OCI-M1 (cell line): Measurements from ENCODE around the gene FAM83E.
"Not testable (repeated sequence)": the region's sequence is repeated elsewhere in the genome, so short reads cannot be mapped to it uniquely, and the experiment has no call there.

Experiments used
- DNase-seq: peaks from one replicate; lab custom pipeline; 2025; lab: John Stamatoyannopoulos, UW

Gene FAM83E

DNA sequence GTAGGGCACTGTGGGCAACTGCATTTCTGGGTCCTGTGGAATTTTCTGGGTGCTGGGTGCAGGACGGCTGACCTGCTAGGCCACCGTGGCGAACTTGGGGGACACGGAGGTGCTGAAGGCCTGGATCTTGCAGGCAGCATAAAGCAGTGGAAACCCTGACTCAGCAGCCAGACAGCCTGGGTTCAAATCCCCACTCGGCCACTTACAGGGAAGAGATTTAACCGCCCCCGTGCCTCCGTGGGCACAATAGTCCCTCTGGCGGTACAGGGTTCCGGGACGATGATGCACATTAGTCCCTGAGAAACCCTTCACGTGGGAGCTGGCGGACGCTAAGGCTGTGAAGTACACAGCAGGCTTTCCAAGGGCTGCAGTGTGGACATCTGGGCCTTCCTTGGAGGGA is 3.0 kb downstream of the FAM83E start:
- no peak for DNase-seq

DNA sequence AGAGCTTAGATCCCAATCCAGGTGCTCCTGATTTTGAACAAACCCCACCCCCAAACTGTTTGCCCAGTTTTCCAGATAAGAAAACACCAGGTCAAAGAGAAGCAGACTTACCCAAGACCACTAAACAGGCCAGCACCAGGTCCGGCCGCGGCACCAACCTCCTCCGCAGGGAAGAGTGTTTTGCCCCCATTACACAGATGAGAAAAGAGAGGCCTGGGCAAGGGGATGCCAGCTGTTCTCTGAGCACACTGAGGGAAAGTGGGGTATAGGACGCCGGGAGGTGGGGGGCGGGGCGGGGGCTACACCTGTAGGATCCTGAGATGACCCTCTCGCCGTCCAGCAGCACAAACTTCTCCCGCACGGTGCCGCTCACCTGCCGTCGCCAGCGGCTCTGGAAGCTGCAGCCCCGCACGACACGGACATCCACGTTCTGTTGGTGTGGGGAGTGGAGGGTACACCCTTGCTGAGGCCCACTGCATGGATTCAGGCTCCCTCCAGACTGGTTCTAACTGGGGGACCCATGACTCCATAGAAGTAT is 5.2 kb downstream of the FAM83E start:
- no peak for DNase-seq

- DNase-seq, result peak; percentile 81
Observed at GRCh38 chr19:48608798-48609263, 6.0 kb downstream of the FAM83E start.

DNA sequence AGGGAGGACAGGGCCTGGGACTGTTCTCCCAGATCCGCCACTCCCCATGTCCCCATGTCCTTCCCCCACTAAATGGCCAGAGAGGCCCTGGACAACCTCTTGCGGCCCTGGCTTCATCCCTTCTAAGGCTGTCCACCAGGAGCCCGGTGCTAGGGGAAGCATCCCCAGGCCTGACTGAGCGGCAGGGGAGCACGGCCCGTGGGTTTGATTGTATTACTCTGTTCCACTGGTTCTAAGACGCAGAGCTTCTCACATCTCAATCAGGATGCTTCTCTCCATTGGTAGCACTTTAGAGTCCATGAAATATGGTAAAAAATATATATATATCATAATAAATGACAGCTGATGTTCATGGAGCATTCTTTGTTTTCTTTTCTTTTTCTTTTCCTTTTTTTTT is 7.5 kb downstream of the FAM83E start:
- DNase-seq, result no peak

DNA sequence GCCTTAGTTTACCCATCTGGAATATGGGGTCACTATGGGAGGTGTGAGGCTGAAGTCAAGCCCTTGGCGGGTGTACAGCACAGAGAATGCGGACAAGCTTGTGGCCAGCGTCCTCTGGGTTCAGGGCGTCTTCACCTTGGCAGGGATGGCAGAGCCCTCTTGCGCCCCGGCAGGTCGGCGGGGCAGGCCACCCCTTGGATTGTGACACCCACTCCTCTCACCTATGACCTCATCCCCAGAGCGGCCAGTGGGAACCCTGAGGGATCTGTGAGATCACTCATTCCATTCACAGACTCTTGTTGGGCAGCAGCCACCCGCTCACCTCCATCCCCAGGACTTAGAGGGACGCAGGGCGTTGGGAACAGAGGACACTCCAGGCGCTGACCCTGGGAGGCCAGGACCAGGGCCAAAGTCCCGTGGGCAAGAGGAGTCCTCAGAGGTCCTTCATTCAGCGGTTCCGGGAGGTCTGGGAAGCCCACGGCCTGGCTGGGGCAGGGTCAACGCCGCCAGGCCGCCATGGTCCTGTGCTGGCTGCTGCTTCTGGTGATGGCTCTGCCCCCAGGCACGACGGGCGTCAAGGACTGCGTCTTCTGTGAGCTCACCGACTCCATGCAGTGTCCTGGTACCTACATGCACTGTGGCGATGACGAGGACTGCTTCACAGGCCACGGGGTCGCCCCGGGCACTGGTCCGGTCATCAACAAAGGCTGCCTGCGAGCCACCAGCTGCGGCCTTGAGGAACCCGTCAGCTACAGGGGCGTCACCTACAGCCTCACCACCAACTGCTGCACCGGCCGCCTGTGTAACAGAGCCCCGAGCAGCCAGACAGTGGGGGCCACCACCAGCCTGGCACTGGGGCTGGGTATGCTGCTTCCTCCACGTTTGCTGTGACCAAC is 8.2 kb downstream of the FAM83E start, which contains the start of gene SPACA4:
TSS of gene SPACA4 (plus strand) at position 280 of the 896 bp plus-strand sequence. CDS start at position 517, 237 bp downstream.
- no peak for DNase-seq

- no peak for DNase-seq
Observed at GRCh38 chr19:48603850-48604249, 11.0 kb downstream of the FAM83E start.

DNA sequence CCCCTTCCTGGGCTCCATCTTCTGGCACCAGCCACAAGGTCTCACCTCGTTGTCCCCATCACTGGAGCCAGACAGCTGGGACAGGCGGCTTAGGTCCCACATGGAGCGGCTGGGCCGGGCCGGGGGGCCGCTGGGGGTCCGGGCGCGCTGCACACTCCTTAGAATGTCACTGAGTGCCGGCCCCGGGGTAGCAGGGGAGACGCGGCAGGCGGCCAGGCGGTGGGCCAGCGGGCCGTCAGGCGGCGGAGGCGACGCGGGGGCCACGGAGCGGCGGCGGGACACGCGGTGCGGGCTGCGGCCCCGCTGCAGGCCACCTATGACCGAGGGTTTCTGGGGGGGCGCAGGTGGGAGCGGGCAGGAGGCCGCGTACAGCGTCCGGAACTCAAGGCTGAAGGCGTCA is 11.4 kb downstream of the FAM83E start:
- DNase-seq, result no peak

DNA sequence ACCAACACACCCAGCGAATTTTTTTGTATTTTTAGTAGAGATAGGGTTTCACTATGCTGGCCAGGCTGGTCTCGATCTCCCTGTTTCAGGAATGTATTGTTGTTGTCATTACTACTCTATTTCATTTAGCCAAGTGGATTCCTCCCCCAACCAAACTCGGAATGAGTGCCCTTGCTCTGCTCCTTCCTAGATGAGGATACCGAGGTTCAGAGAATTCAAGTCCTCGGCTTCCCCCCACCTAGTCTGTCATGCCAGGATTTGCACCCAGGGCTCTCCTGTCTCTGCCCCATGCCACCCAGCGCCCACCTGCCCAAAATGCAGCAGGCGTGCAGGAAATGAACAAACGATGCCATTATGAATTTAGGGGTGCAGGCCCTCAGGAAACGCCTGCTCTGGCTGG is 11.9 kb downstream of the FAM83E start:
- no peak for DNase-seq

DNA sequence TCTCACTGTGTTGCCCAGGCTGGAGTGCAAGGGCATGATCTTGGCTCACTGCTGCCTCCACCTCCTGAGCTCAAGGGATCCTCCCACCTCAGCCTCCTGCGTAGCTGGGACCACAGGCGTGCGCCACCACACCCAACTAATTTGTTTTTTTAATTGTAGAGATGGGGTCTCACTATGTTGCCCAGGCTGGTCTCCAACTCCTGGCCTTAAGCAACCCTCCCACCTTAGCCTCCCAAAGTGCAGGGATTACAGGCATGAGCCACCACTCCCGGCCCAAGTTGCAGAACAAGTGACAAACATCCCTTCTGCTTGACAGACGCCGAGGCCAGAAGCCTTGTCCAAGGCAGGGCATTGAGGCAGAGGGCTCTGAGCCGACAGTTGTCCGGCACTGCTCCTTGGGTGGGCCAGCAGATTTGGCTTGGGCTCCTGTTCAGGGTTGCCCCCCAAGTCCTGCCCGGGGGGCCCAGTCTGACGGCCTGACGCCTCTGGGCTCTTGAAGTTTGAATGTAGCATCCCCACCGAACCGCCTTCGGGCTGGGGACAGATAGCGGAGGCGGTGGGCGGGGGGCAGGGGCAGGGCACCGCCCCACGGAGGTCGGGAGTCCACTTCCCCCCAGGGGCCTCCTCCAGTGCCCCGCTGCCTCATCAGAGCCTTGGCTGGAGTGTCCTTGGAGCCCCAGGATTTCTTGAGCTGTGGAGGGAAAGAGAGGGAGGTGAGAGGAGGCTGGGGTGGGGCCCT is 14.0 kb downstream of the FAM83E start:
- DNase-seq, result no peak

- no peak for DNase-seq
Observed at GRCh38 chr19:48598996-48599700, 15.7 kb downstream of the FAM83E start.

- no peak for DNase-seq
Observed at GRCh38 chr19:48596679-48597465, 18.0 kb downstream of the FAM83E start.

DNA sequence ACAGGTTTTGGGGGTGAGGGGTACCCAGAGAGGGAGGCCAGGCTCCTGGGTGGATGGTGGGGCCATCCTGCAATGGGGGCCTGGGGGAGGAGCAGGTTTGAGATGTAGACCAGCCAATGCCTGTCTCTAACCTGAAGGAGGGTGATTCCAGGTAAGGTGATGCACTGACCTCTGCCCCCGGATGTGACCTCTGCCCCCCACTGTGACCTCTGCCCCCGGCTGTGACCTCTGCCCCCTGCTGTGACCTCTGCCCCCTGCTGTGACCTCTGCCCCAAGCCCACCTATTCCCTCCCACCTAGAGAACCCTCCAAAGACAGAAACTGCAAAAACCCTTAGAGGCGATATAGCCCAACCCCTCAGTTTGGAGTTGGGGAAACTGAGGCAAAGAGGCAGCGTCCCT is 18.6 kb downstream of the FAM83E start:
- DNase-seq, result no peak

DNA sequence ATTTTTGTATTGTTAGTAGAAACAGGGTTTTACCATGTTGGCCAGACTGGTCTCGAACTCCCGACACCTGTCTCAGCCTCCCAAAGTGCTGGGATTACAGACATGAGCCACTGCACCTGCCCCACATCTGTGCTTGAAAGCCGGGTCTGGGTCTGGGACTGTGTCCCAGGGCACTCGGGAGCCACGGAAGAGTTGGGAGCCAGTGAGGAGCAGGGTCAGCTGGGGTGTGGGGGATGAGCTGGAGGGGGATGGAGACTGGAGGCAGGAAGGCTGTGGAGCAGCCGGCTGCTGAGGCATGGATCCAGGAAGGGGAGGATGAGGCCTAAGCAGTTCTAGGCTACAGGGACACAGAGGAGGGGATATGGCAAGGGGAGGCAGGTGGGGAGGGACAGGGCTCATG is 19.0 kb downstream of the FAM83E start:
- no peak for DNase-seq

DNA sequence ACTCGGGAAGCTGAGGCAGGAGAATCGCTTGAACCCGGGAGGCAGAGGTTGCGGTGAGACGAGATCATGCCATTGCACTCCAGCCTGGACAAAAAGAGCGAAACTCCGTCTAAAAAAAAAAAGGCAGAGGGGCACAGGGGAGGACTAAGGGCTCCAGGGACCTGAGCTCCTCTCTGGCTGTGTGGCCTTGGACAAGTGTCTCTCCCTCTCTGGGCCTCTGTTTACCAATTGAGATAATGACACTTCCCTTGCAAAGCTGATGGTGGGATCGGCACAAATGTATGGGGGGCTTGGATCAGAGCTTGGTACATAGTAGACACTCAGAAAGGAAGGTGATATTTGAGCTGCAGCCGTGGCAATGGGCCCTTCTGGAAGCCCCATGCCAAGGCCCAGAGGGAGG is 19.7 kb downstream of the FAM83E start:
- no peak for DNase-seq

DNA sequence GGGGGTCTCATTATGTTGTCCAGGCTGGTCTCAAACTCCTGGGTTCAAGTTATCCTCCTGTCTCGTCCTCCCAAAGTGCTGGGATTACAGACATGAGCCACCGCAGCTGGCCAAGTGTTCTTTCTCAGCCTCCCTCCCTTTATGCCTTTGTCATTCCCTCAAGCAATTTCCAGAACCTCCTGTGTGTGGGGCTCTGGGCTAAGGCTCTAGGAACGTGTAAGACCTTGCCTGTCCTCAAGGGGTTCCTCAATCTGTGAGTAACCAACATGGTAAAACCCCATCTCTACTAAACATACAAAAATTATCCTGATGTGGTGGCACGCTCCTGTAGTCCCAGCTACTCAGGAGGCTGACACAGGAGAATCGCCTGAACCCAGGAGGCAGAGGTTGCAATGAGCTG is 23.9 kb downstream of the FAM83E start:
- peak; percentile 34 for DNase-seq

GRCh38 chr19:48588670-48589401 is 26.0 kb downstream of the FAM83E start:
- peak; percentile 95 for DNase-seq

- no peak for DNase-seq
Observed at GRCh38 chr19:48587387-48587786, 27.5 kb downstream of the FAM83E start.

- no peak for DNase-seq
Observed at GRCh38 chr19:48582168-48582567, 32.7 kb downstream of the FAM83E start.

DNA sequence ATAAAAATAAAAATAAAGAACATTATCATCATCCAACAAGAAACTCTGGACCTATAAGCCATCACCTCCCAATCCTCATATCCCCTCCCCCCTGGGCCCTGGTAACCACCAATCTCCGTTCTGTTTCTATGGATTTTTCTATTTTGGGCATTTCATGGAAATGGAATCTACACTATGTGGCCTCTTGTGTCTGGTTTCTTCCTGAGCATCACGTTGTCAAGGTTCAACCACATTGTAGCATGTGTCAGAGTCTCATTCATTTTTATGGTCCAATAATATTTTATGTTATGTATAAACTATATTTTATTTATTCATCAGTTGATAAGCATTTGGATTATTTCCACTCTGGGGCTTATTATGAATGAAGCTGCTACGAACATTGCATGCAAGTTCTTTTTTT is 36.0 kb downstream of the FAM83E start:
- DNase-seq, result no peak

DNA sequence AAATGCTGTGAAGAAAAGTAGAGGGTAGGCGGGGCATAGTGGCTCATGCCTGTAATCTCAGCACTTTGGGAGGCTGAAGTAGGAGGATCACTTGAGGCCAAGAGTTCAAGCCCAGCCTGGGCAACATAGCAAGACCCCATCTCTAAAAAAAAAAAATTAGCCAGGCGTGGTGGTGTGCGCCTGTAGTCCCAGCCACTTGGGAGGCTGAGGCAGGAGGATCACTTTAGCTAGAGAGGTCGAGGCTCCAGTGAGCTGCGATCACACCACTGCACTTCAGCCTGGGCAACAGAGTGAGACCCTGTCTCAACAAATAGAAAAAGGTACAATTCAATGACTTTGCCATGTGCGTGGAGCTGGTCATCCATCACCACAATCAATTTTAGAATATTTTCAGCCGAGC is 37.0 kb downstream of the FAM83E start:
- not testable (repeated sequence) for DNase-seq
